ENCODE measurements around the gene MDGA2. TPM values are rescaled to one million over a fixed set of nuclear protein-coding genes. Genes with fewer than 3 reads are reported as not detected.
A peak's percentile ranks its signal among the peaks of the same experiment; 100 is the strongest.
"Not testable (repeated sequence)": the region's sequence is repeated elsewhere in the genome, so short reads cannot be mapped to it uniquely, and the experiment has no call there.

Gene MDGA2
- polyA plus RNA-seq, 3 donors: 2.1 to 2.8 (median 2.6) TPM

DNA sequence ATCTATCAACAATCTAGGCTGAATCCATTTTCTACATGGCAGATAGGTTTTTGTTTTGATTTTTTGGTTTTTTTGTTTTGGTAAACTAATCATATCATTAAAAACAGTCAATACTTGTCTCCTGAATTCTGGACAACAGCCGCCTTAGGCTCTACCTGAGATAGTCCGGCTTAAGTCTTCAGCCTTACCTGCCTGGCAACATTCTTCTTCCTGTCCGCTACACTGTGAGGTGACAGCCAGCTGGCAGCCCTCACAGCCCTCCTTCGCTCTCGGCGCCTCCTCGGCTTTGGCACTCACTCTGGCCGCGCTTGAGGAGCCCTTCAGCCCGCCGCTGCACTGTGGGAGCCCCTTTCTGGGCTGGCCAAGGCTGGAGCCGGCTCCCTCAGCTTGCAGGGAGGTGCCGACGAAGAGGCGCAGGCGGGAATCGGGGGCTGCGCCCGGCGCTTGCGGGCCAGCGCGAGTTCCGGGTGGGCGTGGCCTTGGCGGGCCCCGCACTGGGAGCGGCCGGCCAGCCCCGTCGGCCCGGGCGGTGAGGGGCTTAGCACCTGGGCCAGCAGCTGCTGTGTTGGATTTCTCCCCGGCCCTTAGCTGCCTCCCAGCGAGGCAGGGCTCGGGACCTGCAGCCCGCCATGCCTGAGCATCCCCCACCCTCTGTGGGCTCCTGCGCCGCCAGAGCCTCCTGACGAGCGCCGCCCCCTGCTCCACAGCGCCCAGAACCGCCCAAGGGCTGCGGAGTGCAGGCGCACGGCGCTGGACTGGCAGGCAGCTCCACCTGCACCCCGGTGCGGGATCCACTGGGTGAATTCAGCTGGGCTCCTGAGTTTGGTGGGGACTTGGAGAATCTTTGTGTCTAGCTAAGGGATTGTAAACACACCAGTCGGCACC, 49.0 kb downstream of the MDGA2 start:
- DNase-seq: no peak

DNA sequence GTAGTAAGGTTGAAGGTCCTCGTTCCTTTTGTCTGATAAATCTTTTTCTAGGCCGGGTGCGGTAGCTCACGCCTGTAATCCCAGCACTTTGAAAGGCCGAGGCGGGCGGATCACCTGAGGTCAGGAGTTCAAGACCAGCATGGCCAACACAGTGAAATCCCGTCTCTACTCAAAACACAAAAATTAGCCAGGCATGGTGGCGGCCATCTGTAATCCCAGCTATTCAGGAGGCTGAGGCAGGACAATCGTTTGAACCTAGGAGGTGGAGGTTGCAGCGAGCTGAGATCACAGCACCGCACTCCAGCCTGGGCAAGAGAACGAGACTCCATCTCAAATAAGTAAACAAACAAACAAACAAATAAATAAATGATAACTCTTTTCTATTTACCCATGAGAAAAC, 51.3 kb downstream of the MDGA2 start:
- not testable (repeated sequence) for DNase-seq

DNA sequence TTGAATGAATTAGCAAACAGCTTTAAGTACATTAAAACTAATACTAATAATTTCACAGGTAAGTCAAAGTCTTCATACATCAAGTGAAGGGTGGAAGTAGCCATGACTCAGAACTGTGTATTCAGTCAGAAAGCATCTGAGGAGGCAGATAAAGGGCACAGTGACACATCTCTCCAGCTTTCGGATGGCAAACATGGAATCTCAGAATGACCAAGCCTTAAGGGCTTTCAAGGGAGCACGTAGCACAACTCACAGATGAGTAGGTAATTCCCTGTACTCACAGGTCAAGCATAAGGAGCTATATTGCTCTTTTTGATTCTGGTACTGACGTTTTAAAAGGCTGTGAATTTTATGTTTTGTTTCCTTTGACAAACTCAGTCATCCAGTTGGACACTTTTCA, 56.0 kb downstream of the MDGA2 start:
- DNase-seq: no peak

GRCh38 chr14:47606566-47606965, 68.8 kb downstream of the MDGA2 start:
- peak; percentile 4 for DNase-seq

DNA sequence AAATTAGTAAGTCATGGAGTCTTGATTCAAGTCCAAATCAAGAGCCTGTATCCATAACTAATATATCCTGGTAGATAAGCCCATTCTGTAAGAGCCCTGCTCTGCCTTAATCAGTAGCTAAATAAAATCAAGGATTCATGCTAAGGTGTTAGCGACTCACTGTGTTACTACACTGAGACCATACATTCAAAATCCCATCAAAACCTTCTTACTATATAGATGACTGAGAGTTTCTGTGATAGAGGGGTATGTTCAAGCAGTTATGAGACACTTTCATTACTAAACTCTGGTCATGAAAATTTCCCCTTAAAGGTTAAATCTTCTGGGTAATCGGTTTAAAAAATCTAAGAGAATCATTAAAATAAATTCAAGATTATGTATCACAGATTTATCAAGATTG, 78.5 kb downstream of the MDGA2 start:
- DNase-seq: no peak

DNA sequence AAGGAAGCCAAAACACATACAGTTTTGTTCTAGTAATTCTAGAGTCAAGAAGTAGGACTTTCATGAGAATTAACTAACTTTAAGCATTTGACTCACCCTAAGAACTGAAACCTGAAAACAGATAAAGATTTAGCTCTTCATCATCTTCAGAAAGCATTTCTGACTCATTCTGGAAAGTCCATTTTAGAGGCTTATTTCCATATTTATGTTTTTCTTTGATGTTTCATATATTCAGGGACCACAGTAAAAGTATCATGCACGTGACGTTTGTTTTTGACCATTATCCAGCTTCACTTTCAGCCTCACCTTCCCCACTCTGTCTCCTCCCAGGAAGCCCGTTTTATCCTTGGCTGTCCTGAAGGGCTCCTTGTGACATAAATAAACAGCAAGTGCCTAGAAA, 79.2 kb downstream of the MDGA2 start:
- DNase-seq: no peak

GRCh38 chr14:47595552-47595951, 79.9 kb downstream of the MDGA2 start:
- DNase-seq: no peak

DNA sequence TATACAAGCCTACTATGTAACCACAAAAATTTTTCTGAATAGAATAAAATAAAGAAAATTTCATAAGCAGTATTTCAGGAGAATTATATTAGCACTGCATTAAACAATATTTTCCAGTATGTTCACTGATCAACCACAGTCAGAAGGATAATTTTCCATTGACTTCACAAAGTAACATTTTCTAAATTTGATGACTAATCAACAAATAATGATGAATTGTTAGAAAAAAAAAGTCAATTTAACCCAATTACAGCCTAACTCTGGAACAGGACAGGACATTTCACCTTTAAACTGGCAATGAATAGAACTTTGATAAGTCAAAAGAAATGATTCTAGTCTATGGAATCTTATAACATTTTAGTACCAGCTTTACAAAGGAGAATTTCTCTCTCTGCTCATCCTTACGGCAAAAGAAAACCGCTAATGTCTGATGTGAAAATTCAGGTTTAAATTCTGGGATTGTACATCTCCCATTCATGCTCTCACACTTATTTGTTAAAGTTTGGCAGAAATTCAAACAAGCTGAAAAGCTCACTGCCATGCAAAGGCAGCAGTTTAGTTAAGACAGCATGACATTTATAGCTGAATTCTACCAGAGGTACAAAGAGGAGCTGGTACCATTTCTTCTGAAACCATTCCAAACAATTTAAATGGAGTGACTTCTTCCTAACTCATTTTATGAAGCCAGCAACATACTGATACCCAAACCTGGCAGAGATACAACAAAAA, 84.5 kb downstream of the MDGA2 start:
- DNase-seq: no peak

- no peak for DNase-seq
Measured at GRCh38 chr14:47585447-47585846, 90.0 kb downstream of the MDGA2 start.

DNA sequence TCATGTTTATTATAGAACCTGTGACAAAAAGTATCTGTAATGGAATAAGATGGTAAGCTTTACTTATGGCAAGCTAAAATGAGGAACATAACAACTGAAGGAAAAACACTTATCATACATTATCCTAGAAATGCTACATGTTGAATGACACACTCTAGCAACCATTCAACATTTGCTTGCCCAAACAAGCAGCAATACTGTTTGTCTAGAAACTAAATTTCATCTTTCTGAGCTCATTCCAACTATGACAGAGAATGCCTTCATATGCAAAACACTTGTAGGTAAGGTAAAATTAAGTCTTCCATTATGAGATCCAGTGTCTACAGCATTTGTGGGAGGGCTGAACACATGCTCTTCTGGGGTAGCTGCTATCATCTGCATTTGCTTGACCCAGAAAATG, 108.1 kb downstream of the MDGA2 start:
- DNase-seq: no peak

GRCh38 chr14:47557894-47558293, 117.5 kb downstream of the MDGA2 start:
- no peak for DNase-seq

DNA sequence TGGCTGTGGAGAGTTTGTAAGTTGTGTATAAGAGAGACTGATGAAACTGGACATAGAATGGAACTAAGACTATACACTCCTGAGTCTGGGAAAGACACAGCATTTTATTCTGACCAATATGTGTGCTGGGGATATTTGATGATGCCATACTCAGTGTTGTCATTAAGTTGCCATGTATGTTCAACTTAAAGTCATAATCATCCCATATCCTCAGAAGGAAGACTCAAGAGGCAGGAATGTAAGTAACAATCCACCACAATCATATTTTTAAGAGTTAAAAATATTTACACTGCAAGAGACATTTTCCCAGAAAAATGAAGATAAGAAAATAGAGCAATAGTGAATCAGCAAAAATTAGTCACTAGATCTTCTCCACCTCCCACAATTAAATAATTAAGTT, 120.1 kb downstream of the MDGA2 start:
- DNase-seq: no peak

DNA sequence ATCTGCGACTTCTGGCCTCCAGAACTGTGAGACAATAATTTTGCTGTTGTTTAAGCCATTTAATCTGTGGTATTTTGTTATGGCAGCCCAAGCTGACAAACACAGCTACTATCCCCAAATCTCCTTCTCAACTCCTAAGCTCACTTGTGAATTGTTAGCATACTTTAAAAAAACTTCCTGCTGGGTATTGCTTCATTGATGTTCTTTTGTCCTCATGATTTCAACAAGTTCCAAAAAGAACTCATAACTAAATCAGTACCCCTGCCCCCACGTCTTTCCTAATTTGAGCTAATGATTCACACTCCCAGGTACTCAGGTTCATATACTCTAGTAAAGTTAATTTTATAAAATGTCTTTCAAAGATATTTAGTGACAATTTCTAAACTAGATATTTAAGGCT, 125.5 kb downstream of the MDGA2 start:
- no peak for DNase-seq

- peak; percentile 7 for DNase-seq
Measured at GRCh38 chr14:47543459-47543858, 131.9 kb downstream of the MDGA2 start.

- DNase-seq: no peak
Measured at GRCh38 chr14:47541662-47542061, 133.7 kb downstream of the MDGA2 start.

- DNase-seq: no peak
Measured at GRCh38 chr14:47539031-47539461, 136.4 kb downstream of the MDGA2 start.

DNA sequence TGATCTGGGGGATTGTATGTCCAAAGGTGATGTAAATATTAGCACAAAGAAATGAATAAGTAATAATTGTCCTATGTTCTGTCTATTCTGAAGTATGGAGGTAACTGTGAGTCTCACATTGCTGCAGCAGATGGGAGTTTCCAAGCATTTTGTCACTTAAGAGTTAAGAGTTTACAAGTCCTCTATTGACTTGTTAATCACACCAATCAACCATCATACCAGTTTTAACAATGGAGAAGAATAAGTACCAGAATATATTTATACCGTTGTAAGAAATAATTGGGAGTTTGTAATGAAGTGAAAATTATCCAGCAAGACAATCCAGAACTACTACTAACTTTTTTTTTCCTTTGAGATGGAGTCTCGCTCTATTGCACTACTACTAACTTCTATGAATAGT, 139.1 kb downstream of the MDGA2 start:
- DNase-seq: no peak

DNA sequence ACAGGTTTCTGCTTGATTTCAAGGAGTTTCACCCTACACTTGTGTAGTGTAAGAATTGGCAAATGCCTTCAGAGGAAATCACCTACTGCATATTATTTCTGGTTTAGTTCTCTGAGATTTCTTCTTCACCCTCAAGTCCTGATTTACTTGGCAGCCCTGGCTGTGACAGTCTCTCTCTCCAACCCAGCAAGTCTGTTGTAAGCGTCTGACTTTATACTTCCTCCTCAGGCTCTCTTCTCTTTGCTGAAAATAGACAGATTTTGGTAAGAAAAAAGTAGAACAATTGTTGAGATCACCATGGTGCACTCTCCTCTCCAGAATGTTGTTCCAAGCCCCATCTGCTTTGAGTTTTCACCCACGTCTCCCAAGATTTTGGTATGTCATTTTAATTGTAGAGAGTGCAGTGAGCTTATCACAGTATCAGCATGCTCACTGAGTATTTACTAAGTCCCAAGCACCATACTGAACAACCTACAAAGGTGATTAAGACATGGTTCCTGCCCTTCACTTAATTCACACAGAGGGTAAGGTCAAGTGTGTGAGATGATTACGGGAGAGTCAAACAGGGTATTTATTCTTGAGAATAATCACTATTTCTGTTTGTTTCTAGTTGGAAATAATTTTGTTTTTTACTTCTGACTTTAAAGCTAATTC, 148.7 kb downstream of the MDGA2 start:
- DNase-seq: no peak

- DNase-seq: no peak
Measured at GRCh38 chr14:47524524-47524923, 150.9 kb downstream of the MDGA2 start.

- no peak for DNase-seq
Measured at GRCh38 chr14:47520382-47520781, 155.0 kb downstream of the MDGA2 start.

- no peak for DNase-seq
Measured at GRCh38 chr14:47511829-47512228, 163.6 kb downstream of the MDGA2 start.

GRCh38 chr14:47509957-47510356, 165.4 kb downstream of the MDGA2 start:
- DNase-seq: no peak

DNA sequence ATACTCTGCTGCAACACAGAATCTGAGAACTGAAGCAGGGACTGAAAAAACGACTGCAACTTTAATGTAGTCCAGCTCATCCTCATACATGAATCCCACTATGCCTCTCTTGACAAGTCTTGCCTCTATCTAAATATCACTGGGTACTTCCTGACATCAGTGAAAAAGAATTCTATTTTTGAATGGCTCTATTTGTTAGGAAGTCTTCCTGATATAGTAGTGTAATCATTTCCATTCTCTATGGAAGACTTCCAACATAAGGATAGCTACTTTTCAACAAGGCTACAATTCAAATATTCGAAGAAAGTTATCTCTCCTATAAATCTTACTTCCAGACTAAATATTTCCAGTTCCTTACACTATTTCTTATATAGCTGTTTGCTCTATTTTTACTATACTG, 167.5 kb downstream of the MDGA2 start:
- no peak for DNase-seq
